GM12865 (cell line): ENCODE data around the gene CRY1.
A peak's percentile ranks its signal among the peaks of the same experiment; 100 is the strongest.

Experiments used
- DNase-seq: peaks from one replicate; pipeline ENCODE4 v3.0.0; 2010; ENCODE audit warnings: low read depth
- H3K4me3 ChIP-seq: 2 replicates; pipeline ENCODE4 v1.5.1; 2011; ENCODE audit warnings: mild to moderate bottlenecking, low read depth, low read length, control low read depth
- TF ChIP-seq, protein P1 (sequence below): IDR thresholded peaks from 2 replicates; pipeline ENCODE4 v1.5.1; 2011; ENCODE audit warnings: low read length, control low read depth, low read depth, inconsistent platforms; ENCODE audit not compliant: insufficient read depth; ENCODE audit errors: missing control alignments

Gene CRY1

DNA sequence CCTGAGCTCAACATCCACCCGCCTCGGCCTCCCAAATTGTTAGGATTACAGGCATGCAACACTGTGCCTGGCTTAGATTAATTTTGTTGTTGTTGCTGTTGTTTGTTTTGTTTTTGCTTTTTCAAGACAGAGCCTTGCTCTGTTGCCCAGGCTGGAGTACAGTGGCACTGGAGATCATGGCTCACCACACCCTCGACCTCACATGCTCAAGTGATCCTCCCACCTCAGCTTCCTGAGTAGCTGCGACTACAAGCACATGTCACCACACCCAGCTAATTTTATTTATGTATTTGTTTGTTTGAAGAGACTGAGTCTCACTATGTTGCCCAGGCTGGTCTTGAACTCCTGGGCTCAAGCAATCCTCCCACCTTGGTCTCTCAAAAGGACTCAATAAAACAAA is 26.7 kb downstream of the CRY1 start:
- TF ChIP-seq, protein P1, sequence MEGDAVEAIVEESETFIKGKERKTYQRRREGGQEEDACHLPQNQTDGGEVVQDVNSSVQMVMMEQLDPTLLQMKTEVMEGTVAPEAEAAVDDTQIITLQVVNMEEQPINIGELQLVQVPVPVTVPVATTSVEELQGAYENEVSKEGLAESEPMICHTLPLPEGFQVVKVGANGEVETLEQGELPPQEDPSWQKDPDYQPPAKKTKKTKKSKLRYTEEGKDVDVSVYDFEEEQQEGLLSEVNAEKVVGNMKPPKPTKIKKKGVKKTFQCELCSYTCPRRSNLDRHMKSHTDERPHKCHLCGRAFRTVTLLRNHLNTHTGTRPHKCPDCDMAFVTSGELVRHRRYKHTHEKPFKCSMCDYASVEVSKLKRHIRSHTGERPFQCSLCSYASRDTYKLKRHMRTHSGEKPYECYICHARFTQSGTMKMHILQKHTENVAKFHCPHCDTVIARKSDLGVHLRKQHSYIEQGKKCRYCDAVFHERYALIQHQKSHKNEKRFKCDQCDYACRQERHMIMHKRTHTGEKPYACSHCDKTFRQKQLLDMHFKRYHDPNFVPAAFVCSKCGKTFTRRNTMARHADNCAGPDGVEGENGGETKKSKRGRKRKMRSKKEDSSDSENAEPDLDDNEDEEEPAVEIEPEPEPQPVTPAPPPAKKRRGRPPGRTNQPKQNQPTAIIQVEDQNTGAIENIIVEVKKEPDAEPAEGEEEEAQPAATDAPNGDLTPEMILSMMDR = no peak
- DNase-seq = peak; percentile 6
- no peak overlapping the region for H3K4me3 ChIP-seq

DNA sequence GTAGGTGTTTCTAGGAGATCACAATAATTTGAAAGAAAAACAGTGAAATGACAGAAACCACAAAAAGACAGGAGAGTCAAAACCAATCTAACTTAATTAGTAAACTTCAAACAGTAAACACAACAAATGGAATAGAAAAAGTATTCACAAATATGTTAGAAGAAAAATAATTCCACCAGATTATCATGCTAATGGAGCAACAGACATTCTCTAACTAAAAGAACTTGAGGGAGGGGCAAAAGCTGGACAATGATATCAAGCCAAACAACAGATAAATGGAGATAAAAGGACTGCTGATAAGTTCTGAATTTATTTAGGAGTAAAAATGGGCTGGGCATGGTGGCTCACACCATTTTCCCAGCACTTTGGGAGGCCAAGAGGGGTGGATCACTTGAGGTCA is 28.7 kb downstream of the CRY1 start:
- no peak for DNase-seq
- TF ChIP-seq, protein P1 = no peak
- no peak overlapping the region for H3K4me3 ChIP-seq

DNA sequence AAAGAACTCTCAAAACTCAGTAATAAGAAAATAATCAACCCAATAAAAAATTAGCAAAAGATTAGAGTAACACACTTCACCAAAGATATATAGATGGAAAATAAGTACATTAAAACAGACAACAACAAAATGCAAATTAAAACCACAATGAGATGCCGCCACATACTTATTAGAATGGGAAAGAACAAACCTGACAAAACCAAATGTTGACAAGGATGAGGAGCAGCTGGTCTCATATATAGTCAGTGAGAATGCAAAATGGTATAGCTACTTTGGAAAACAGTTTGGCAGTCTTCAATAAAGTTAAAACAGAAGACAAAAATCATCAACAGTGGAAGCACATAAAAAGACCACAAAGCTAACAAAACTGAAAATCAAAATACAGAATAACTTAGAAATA is 29.1 kb downstream of the CRY1 start:
- H3K4me3 ChIP-seq = no peak overlapping the region
- TF ChIP-seq, protein P1 = no peak
- no peak for DNase-seq

GRCh38 chr12:107058190-107058589 is 35.2 kb downstream of the CRY1 start:
- TF ChIP-seq, protein P1 = no peak
- DNase-seq = no peak
- no peak overlapping the region for H3K4me3 ChIP-seq

GRCh38 chr12:107057071-107057834 is 36.1 kb downstream of the CRY1 start:
- TF ChIP-seq, protein P1 = no peak
- no peak for DNase-seq
- H3K4me3 ChIP-seq = no peak overlapping the region

- H3K4me3 ChIP-seq = no peak overlapping the region
- no peak for DNase-seq
- TF ChIP-seq, protein P1 = no peak
Observed at GRCh38 chr12:107053709-107054108, 39.6 kb downstream of the CRY1 start.

GRCh38 chr12:107045186-107045585 is 48.2 kb downstream of the CRY1 start:
- DNase-seq = no peak
- H3K4me3 ChIP-seq = no peak overlapping the region
- TF ChIP-seq, protein P1 = no peak
